ENCODE measurements around the gene GOLGA8B. TPM values are rescaled to one million over a fixed set of nuclear protein-coding genes. Genes with fewer than 3 reads are reported as not detected.
"Not testable (repeated sequence)": the region's sequence is repeated elsewhere in the genome, so short reads cannot be mapped to it uniquely, and the experiment has no call there.

Gene GOLGA8B
- polyA plus RNA-seq, 3 donors, result 0.37 to 11.5 TPM; not detected in 1

- H3K4me3 ChIP-seq (replicated peaks in 1 of 3; ENCODE audit: low read depth in 2 of 3, low read length in 3 of 3); H3K36me3 ChIP-seq (replicated peaks in 1 of 2; ENCODE audit: control insufficient read depth in 1 of 2, insufficient read depth in 2 of 2, low read length in 2 of 2); H3K9ac ChIP-seq (ENCODE audit: insufficient read depth, low read length, poor library complexity, severe bottlenecking); H3K27ac Mint-ChIP-seq; H3K27me3 Mint-ChIP-seq (ENCODE audit: low read depth in 3 of 3); H3K4me1 ChIP-seq (ENCODE audit: control insufficient read depth in 1 of 2, insufficient read depth in 2 of 2, low read length in 2 of 2); H4K20me1 ChIP-seq (ENCODE audit: insufficient read depth, low read length); H3K4me1 Mint-ChIP-seq; H3K4me2 ChIP-seq (replicated peaks; ENCODE audit: extremely low read depth, low read length, poor library complexity, severe bottlenecking); H3K27me3 ChIP-seq (ENCODE audit: control insufficient read depth in 2 of 2, insufficient read depth in 2 of 2, low read length in 2 of 2); H3K9me3 ChIP-seq (replicated peaks in 1 of 2; ENCODE audit: control insufficient read depth in 1 of 2, insufficient read depth in 1 of 2, low read length in 2 of 2); H2AFZ ChIP-seq (ENCODE audit: insufficient read depth, low read depth, low read length, poor library complexity, severe bottlenecking); intact Hi-C loops (cut with micrococcal nuclease); DNase-seq; H3K27ac ChIP-seq (ENCODE audit: low read depth in 1 of 2, low read length in 2 of 2); H3K36me3 Mint-ChIP-seq; H3K4me3 Mint-ChIP-seq; H3K79me2 ChIP-seq (ENCODE audit: insufficient read depth, low read length); H3K9me3 Mint-ChIP-seq: not testable (repeated sequence)
- WGBS (ENCODE audit: insufficient coverage), result no CpG with 5 or more reads among the region's 5 CpGs
Measured at GRCh38 chr15:34554126-34554525, 29.3 kb downstream of the GOLGA8B start.

- H3K27ac ChIP-seq (ENCODE audit: low read depth in 1 of 2, low read length in 2 of 2); H3K4me3 Mint-ChIP-seq; H3K9me3 ChIP-seq (replicated peaks in 1 of 2; ENCODE audit: control insufficient read depth in 1 of 2, insufficient read depth in 1 of 2, low read length in 2 of 2); H3K4me1 ChIP-seq (ENCODE audit: control insufficient read depth in 1 of 2, insufficient read depth in 2 of 2, low read length in 2 of 2); H3K4me2 ChIP-seq (replicated peaks; ENCODE audit: extremely low read depth, low read length, poor library complexity, severe bottlenecking); H3K36me3 Mint-ChIP-seq; H3K9ac ChIP-seq (ENCODE audit: insufficient read depth, low read length, poor library complexity, severe bottlenecking); H3K4me1 Mint-ChIP-seq; intact Hi-C loops (cut with micrococcal nuclease); H3K79me2 ChIP-seq (ENCODE audit: insufficient read depth, low read length); H3K27me3 Mint-ChIP-seq (ENCODE audit: low read depth in 3 of 3); H3K27ac Mint-ChIP-seq; H3K27me3 ChIP-seq (ENCODE audit: control insufficient read depth in 2 of 2, insufficient read depth in 2 of 2, low read length in 2 of 2); H3K9me3 Mint-ChIP-seq; DNase-seq; H3K4me3 ChIP-seq (replicated peaks in 1 of 3; ENCODE audit: low read depth in 2 of 3, low read length in 3 of 3); H4K20me1 ChIP-seq (ENCODE audit: insufficient read depth, low read length); H2AFZ ChIP-seq (ENCODE audit: insufficient read depth, low read depth, low read length, poor library complexity, severe bottlenecking); H3K36me3 ChIP-seq (replicated peaks in 1 of 2; ENCODE audit: control insufficient read depth in 1 of 2, insufficient read depth in 2 of 2, low read length in 2 of 2): not testable (repeated sequence)
- WGBS (ENCODE audit: insufficient coverage), result no CpG with 5 or more reads among the region's 3 CpGs
Measured at GRCh38 chr15:34550129-34550528, 33.3 kb downstream of the GOLGA8B start.

- H3K9me3 ChIP-seq (replicated peaks in 1 of 2; ENCODE audit: control insufficient read depth in 1 of 2, insufficient read depth in 1 of 2, low read length in 2 of 2); H3K4me1 Mint-ChIP-seq; H3K4me3 ChIP-seq (replicated peaks in 1 of 3; ENCODE audit: low read depth in 2 of 3, low read length in 3 of 3); intact Hi-C loops (cut with micrococcal nuclease); H3K27me3 ChIP-seq (ENCODE audit: control insufficient read depth in 2 of 2, insufficient read depth in 2 of 2, low read length in 2 of 2); H2AFZ ChIP-seq (ENCODE audit: insufficient read depth, low read depth, low read length, poor library complexity, severe bottlenecking); DNase-seq; H3K27me3 Mint-ChIP-seq (ENCODE audit: low read depth in 3 of 3); H3K79me2 ChIP-seq (ENCODE audit: insufficient read depth, low read length); H3K9ac ChIP-seq (ENCODE audit: insufficient read depth, low read length, poor library complexity, severe bottlenecking); H3K27ac Mint-ChIP-seq; H3K4me3 Mint-ChIP-seq; H3K36me3 Mint-ChIP-seq; H3K9me3 Mint-ChIP-seq; H3K4me1 ChIP-seq (ENCODE audit: control insufficient read depth in 1 of 2, insufficient read depth in 2 of 2, low read length in 2 of 2); H3K4me2 ChIP-seq (replicated peaks; ENCODE audit: extremely low read depth, low read length, poor library complexity, severe bottlenecking); H3K36me3 ChIP-seq (replicated peaks in 1 of 2; ENCODE audit: control insufficient read depth in 1 of 2, insufficient read depth in 2 of 2, low read length in 2 of 2); H4K20me1 ChIP-seq (ENCODE audit: insufficient read depth, low read length); H3K27ac ChIP-seq (ENCODE audit: low read depth in 1 of 2, low read length in 2 of 2): not testable (repeated sequence)
- no CpG with 5 or more reads among the region's 4 CpGs for WGBS (ENCODE audit: insufficient coverage)
Measured at GRCh38 chr15:34549381-34549809, 34.1 kb downstream of the GOLGA8B start.

GRCh38 chr15:34543860-34544649, 39.4 kb downstream of the GOLGA8B start:
- no CpG with 5 or more reads among the region's 7 CpGs for WGBS (ENCODE audit: insufficient coverage)
- DNase-seq; H3K27me3 Mint-ChIP-seq (ENCODE audit: low read depth in 3 of 3); H3K4me2 ChIP-seq (replicated peaks; ENCODE audit: extremely low read depth, low read length, poor library complexity, severe bottlenecking); H2AFZ ChIP-seq (ENCODE audit: insufficient read depth, low read depth, low read length, poor library complexity, severe bottlenecking); H3K4me3 Mint-ChIP-seq; H3K79me2 ChIP-seq (ENCODE audit: insufficient read depth, low read length); H3K36me3 ChIP-seq (replicated peaks in 1 of 2; ENCODE audit: control insufficient read depth in 1 of 2, insufficient read depth in 2 of 2, low read length in 2 of 2); H3K27ac Mint-ChIP-seq; H3K4me1 Mint-ChIP-seq; H3K4me3 ChIP-seq (replicated peaks in 1 of 3; ENCODE audit: low read depth in 2 of 3, low read length in 3 of 3); H3K9me3 Mint-ChIP-seq; H3K36me3 Mint-ChIP-seq; H3K27me3 ChIP-seq (ENCODE audit: control insufficient read depth in 2 of 2, insufficient read depth in 2 of 2, low read length in 2 of 2); H3K9me3 ChIP-seq (replicated peaks in 1 of 2; ENCODE audit: control insufficient read depth in 1 of 2, insufficient read depth in 1 of 2, low read length in 2 of 2); H3K9ac ChIP-seq (ENCODE audit: insufficient read depth, low read length, poor library complexity, severe bottlenecking); intact Hi-C loops (cut with micrococcal nuclease); H4K20me1 ChIP-seq (ENCODE audit: insufficient read depth, low read length); H3K27ac ChIP-seq (ENCODE audit: low read depth in 1 of 2, low read length in 2 of 2); H3K4me1 ChIP-seq (ENCODE audit: control insufficient read depth in 1 of 2, insufficient read depth in 2 of 2, low read length in 2 of 2): not testable (repeated sequence)

Measured in CD14-positive monocyte (primary cell).